ENCODE data around the gene RWDD1.

The RWDD1 gene

GRCh38 chr6:116570856-116571682 lies at the start of gene RWDD1:
TSS of gene RWDD1 (plus strand) at chr6:116571504. CDS start at chr6:116571583, 79 bp downstream.
- DNase-seq, result peak; percentile 100

- DNase-seq, result no peak
Observed at GRCh38 chr6:116522896-116523295, 48.4 kb upstream of the RWDD1 start.

GRCh38 chr6:116524236-116524635 lies 47.1 kb upstream of the RWDD1 start:
- DNase-seq, result no peak

GRCh38 chr6:116528133-116528532 lies 43.2 kb upstream of the RWDD1 start:
- DNase-seq, result no peak

- no peak for DNase-seq
Observed at GRCh38 chr6:116528780-116529179, 42.5 kb upstream of the RWDD1 start.

- DNase-seq, result no peak
Observed at GRCh38 chr6:116529466-116530290, 41.6 kb upstream of the RWDD1 start.

- no peak for DNase-seq
Observed at GRCh38 chr6:116530436-116530835, 40.9 kb upstream of the RWDD1 start.

GRCh38 chr6:116531675-116532570 lies 39.4 kb upstream of the RWDD1 start:
- peak; percentile 47 for DNase-seq

- DNase-seq, result no peak
Observed at GRCh38 chr6:116533233-116533957, 37.9 kb upstream of the RWDD1 start.

GRCh38 chr6:116535109-116535508 lies 36.2 kb upstream of the RWDD1 start:
- no peak for DNase-seq

GRCh38 chr6:116536216-116536621 lies 35.1 kb upstream of the RWDD1 start:
- no peak for DNase-seq

GRCh38 chr6:116542426-116542825 lies 28.9 kb upstream of the RWDD1 start:
- DNase-seq, result no peak

- DNase-seq, result no peak
Observed at GRCh38 chr6:116543149-116543548, 28.2 kb upstream of the RWDD1 start.

GRCh38 chr6:116545651-116546050 lies 25.7 kb upstream of the RWDD1 start, which contains the start of gene TRAPPC3L:
TSS of gene TRAPPC3L (minus strand) at chr6:116545684. CDS start at chr6:116545514, 170 bp downstream.
- no peak for DNase-seq

- DNase-seq, result no peak
Observed at GRCh38 chr6:116547358-116547757, 23.9 kb upstream of the RWDD1 start.

GRCh38 chr6:116550796-116551195 lies 20.5 kb upstream of the RWDD1 start:
- DNase-seq, result no peak

GRCh38 chr6:116553451-116553850 lies 17.9 kb upstream of the RWDD1 start, which contains the start of gene CALHM4:
TSS of gene CALHM4 (plus strand) at chr6:116553751. CDS start at chr6:116553794, 43 bp downstream.
- no peak for DNase-seq

GRCh38 chr6:116556065-116556464 lies 15.2 kb upstream of the RWDD1 start:
- no peak for DNase-seq

- DNase-seq, result no peak
Observed at GRCh38 chr6:116556814-116557415, 14.4 kb upstream of the RWDD1 start.

- no peak for DNase-seq
Observed at GRCh38 chr6:116557893-116558292, 13.4 kb upstream of the RWDD1 start.

- no peak for DNase-seq
Observed at GRCh38 chr6:116560130-116560529, 11.2 kb upstream of the RWDD1 start.

Data from left hindlimb (tissue), 1 donor.